ENCODE results near the gene RTL9.

The RTL9 gene

DNA sequence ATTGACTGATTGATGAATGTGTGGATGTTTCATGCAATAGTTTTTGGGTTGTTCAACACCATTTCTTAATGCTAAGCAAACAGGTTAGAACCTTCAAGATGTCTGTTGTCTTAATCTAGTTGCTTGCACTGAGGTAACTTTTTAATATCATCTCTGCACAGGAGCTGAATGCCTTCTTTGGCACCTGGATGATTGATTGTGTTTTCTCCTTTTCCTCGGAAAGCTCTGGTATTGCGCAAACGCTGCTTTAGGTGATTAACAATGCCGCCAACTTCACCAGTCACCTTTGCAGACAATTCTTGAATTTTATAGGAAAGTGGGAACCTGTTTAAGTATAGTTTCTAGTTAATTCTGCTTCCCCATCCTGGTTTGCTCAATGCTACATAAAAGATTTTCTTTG lies 48.2 kb downstream of the RTL9 start:
- Histone ChIP-seq H3K9me3 (ENCODE audit: insufficient read depth, low read depth, low read length) (no peaks in the 10 kb centered on the region), H3K9ac (ENCODE audit: low read depth, low read length) (no peak overlapping the region), H3K27ac (ENCODE audit: low read depth, low read length) (no peak overlapping the region), H3K4me1 (ENCODE audit: insufficient read depth, low read length) (no peaks in the 10 kb centered on the region), H3K36me3 (ENCODE audit: insufficient read depth, low read length) (no peaks in the 10 kb centered on the region), H3K27me3 (ENCODE audit: insufficient read depth, low read length) (no peaks in the 10 kb centered on the region), H3K4me3 (ENCODE audit: low read length) (no peak overlapping the region)
- 100% methylated on average over 3 of the region's 4 CpGs for WGBS

DNA sequence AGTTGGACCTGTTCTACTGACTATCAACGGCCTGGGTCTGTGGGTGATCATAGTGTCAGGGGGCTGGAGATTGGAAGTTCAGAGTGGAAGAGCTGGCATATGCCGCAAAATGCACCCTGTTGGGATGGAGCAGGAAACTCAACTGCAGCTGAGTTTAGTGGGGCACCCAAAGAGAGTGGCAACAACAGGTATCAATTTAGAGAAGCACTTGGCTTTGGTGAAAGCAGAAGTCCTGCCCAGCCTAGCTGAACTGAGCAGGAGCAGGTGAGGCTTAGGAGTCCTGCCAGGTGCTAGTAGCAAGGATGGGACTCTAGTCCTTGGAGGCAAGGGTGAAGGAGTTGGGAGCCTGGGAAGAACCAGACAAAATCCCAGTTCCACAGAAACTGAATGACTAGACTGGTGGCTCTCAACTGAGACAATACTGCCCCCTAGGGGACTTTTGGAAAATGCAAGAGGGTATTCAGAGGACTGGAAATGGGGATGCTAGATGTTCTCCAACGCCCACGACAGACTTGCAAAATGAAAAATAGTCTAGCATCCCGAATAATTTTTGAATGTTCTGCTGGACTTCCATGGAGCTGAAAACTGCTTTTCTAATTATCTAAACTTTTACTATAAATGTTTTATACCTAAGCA lies 49.4 kb downstream of the RTL9 start:
- Histone ChIP-seq H3K4me3 (ENCODE audit: low read length) (no peak overlapping the region), H3K4me1 (ENCODE audit: insufficient read depth, low read length) (no peaks in the 10 kb centered on the region), H3K36me3 (ENCODE audit: insufficient read depth, low read length) (no peaks in the 10 kb centered on the region), H3K9me3 (ENCODE audit: insufficient read depth, low read depth, low read length) (no peaks in the 10 kb centered on the region), H3K9ac (ENCODE audit: low read depth, low read length) (no peak overlapping the region), H3K27ac (ENCODE audit: low read depth, low read length) (no peak overlapping the region), H3K27me3 (ENCODE audit: insufficient read depth, low read length) (no peaks in the 10 kb centered on the region)
- 57% methylated on average over 4 of the region's 5 CpGs for WGBS
